Skeletal muscle cell (primary cell): ENCODE data around the gene LAMB1.
"Not testable (repeated sequence)": the region's sequence is repeated elsewhere in the genome, so short reads cannot be mapped to it uniquely, and the experiment has no call there.

Source experiments
- DNase-seq: peaks from one replicate; pipeline ENCODE4 v3.0.0-alpha.2; 2010; ENCODE audit warnings: low read depth
- H3K4me3 ChIP-seq: 2 replicates; pipeline ENCODE4 v1.5.1; 2011; ENCODE audit warnings: low read depth, mild to moderate bottlenecking, control low read depth, low read length, moderate library complexity

LAMB1 gene

DNA sequence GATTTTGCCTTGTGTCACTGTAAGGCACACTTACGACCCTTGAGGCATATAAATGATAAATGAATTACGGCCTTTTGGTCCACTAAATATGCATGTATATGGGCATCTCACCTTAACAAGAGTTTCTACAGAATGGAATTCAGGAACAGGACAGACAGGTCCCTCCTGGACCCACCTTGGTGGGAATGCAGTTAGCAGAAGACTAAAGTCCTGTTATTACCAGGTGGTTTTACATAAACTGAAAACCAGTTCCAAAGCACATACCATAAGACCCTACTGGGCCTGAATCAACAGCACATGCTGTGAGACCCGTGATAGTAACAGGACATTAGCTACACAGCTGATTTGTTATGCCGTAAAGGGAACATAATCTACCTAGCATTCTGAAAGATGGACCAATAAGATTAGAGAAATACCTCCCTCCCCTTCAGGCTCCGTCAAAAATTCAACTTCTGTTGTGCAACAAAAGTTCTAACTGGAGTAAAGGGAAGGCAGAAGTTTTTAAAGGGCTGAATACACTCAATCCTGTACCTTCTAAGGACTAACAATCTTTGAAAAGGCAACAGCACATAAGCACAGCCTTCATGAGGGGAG, 24.0 kb downstream of the LAMB1 start:
- no peak for DNase-seq
- no peak overlapping the region for H3K4me3 ChIP-seq

DNA sequence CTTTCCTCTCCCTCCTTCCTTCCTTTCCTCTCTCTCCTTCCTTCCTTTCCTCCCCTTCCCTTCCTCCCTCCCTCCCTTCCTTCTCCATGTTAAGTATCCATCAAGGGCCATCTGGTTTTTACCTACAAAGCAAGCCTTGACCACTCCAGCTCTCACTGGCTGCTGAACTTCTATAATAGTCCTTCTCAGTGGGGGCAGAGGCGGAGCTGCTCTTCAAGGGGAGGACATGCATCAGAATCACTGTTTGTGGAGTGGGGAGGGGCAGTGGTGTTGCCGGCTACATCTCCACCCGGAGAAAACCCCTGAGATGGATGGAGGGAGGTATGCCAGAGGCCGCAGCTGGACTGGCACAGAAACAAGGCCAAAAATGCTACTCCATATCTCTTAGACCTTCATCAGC, 25.9 kb downstream of the LAMB1 start:
- no peak for DNase-seq
- no peak overlapping the region for H3K4me3 ChIP-seq

DNA sequence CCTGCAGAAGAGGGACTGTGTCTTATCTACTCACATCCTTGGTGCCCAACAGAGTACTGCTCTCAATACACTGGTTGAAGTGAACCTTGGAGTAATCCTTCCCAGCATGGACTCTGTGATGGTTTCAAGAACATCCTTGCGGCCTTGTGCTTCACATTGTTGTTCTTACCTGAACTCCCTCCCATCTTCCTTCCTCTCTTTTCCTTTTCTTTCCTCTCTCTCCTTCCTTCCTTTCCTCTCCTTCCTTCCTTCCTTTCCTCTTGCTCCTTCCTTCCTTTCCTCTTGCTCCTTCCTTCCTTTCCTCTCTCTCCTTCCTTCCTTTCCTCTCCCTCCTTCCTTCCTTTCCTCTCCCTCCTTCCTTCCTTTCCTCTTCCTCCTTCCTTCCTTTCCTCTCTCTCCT, 26.3 kb downstream of the LAMB1 start:
- no peak overlapping the region for H3K4me3 ChIP-seq
- no peak for DNase-seq

DNA sequence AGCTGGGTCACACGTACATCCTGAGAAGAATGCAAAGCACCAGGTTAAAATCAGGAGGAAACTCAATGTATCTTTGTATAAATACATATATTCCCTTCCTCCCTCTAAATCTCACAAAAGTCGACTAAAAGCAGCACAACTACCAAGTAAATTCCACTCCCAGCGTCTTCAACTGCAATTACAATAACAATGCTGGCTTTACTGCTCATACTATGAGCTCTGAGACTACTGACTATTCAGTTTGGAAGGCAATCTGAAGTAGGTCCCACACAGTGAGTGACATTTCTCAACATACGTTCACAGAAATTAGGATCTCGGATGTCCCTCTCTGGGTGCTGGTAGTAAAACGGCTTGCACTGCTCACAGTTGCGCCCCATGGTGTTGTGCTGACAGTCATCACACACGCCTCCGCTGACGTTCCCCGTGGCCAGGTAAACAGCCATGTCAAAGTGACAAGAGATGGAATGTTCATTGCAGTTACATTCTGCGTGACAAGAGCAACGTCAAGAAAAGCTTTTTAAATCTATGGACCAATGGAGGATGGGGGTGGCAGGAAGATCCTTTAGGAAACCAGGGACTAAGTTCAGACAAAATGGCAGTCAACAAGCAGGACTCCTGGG, 27.5 kb downstream of the LAMB1 start:
- no peak overlapping the region for H3K4me3 ChIP-seq
- DNase-seq = no peak

DNA sequence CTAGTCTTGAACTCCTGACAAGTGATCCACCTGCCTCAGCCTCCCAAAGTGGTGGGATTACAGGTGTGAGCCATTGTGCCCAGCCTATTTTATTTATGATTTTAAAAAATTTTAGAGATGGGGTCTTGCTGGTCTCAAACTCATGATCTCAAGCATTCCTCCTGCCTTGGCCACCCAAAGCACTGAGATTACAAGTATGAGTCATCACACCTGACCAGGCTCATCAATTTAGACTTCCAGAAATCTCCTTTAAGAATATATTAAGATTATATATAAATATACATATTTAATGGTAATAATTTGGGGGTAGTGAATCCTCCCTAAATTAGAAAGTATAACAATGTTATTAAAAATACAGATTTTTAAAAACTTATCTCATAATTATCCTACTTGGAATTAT, 29.1 kb downstream of the LAMB1 start:
- no peak for DNase-seq
- H3K4me3 ChIP-seq = no peak overlapping the region

DNA sequence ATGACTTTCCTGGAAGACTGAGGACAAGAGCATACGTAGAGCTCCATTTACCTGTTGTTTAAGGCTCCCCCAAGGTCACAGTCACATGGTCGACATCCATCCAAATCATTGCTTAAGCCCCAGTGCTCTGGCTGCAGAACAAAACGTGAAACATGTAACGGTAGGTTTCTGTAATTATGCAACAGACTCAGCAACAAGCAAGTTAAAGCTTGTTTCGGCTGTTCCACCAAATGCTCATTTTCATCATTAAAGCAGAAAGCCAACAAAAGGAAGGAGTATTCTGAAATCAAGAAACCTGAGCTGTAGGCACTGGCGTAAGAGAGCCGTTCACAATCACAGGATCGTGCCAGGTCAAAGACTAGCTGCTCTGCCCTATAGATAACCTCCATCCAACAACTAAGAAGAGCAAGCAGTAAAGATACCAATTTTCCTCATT, 30.0 kb downstream of the LAMB1 start:
- H3K4me3 ChIP-seq = no peak overlapping the region
- no peak for DNase-seq

DNA sequence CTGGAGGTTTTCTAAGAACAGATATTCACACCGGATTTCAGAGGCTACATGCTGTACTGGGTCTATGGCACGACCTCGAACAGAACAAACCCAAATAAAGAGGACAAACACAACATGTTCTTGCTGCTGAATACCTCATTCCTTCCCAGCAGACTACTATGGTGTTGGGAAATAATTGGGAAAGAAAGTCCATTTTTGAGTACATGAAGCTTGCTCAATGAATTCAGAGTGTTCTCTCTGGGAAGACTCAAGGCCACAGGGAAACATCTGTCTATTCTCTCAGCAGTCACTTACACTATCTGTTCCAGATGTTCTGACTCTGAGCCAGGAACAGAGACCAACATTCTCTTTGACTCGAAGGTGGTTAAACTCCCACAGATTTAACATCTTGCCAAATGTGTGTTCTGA, 30.9 kb downstream of the LAMB1 start:
- no peak overlapping the region for H3K4me3 ChIP-seq
- peak; percentile 99 for DNase-seq

DNA sequence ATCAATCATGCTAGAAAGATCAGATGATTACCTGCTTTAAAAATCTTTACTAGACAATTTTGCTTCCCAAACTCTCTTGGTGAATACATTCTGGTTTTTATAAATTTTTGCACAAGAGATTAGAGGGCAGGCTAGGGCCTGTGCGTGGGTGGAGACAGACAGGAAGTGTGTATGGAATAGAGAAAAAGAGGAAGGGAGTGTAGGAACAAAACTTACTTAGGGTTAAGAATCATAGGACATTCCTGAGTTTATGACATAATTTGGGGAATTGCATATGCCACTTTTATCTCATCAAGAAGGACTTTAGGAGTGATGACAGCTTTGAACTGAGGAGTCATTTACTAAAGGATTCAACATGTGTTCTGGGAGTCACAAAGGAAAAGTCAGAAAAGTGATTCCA, 31.3 kb downstream of the LAMB1 start:
- peak; percentile 67 for DNase-seq
- H3K4me3 ChIP-seq = no peak overlapping the region

DNA sequence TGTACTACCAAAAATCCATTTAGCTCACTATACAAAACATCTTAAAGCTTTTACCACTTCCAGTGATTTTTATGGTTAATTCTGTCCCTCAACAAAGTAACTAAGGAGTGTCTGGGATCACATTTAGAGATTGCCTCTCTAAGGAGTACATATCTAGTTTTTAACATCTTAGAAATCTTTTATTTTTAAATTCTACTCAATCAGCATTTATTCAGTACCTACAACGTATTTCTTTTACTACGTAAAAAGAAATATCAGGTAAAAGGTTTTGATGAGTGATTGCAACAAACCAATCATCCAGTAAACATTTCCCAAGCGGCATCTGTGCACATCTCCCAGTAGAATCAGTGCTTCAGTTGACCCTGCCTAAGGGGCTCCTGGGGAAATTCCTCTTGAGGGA, 31.9 kb downstream of the LAMB1 start:
- no peak for DNase-seq
- no peak overlapping the region for H3K4me3 ChIP-seq

DNA sequence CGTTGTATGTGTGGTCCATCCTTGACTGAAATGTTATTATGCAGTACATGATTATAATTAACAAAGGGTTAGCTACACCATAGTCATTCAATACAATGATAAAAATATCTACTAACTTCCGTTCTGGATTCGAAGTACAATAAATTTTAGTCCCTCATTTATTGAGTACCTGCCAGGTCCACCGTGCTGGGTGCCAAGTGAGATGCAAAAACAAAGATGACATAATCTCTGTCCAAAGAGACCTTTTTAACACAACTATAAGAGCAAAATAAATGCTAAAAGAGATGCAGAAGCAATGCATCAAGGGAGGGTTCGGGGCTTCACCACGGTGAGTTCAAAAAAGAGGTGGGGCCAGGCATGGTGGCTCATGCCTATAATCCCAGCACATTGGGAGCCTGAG, 33.1 kb downstream of the LAMB1 start:
- H3K4me3 ChIP-seq = no peak overlapping the region
- no peak for DNase-seq

DNA sequence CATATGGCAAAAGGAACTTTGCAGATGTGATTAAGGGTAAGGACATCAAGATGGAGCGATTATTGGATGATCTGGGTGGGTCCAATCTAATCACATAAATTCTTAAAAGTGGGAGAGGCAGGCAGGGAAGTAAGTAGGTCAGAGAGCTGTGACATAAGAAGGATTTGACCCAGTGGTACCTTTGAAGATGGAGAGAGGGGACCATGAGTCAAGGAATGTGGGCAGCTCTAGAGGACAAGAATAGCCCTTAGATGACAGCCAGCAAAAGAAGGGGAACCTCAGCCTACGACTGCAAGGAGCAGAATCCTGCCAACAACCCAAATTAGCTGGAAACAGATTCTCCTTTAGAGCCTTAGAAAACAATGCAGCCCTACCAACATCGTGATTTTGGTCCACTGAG, 34.5 kb downstream of the LAMB1 start:
- no peak for DNase-seq
- H3K4me3 ChIP-seq = no peak overlapping the region

DNA sequence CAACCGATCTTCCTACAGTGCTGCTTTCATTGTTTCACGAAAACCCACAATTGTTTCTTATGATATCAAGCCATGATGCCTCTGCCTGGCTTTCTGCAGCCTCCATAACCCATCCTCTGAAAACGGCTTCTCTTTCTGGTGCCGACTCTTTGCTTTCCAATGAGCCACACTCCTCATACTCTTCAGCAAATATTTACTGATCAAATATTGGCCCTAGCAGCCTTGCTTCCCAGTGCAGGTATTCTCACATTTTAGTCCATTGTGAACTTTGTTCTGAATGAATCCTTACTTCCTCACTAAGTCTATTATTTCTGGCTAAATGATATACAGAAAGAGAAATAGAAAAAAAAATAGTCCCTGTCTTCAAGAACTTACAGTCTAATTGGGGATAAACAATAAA, 35.5 kb downstream of the LAMB1 start:
- DNase-seq = no peak

DNA sequence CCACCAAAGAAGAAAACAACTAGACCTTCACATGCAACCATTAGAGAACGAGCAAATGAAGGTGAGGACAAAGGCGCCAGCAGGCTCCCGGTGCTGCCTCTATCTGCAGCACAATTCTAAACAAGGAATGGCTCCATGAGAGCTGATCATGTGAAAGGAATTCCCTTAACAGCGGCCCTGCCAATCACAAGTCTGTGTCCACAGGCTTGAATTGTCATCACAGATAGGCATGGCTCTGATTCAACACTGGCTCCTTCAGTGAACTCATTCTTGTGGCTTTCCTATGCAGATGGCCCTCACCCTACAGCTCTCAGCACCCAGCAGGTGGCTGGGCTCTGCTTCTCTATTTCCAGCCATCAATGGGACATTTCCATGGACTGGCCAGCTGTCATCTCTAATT, 36.2 kb downstream of the LAMB1 start:
- peak; percentile 75 for DNase-seq
- H3K4me3 ChIP-seq = no peak overlapping the region

More for the DNA sequence above, 35.5 kb downstream of the LAMB1 start:
- H3K4me3 ChIP-seq = no peak overlapping the region

DNA sequence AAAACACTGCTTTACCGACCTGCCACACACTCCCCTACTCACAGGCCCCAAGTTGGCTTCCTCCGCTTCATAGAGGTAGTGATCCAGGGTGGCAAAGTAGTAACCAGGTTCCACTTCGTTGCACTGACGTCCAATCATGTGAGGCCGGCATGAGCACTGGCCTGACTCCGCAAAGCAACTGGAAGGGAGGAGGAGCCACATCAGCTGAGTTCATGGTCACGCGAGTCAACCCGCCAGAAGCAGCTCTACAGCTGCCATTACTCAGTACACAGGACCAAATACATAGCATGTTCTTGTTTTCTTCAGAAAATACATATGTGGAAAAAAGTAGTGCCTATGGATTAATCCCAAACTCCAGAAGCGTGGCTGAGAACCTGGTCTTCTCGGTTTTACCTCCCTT, 38.5 kb downstream of the LAMB1 start:
- no peak for DNase-seq
- H3K4me3 ChIP-seq = no peak overlapping the region

DNA sequence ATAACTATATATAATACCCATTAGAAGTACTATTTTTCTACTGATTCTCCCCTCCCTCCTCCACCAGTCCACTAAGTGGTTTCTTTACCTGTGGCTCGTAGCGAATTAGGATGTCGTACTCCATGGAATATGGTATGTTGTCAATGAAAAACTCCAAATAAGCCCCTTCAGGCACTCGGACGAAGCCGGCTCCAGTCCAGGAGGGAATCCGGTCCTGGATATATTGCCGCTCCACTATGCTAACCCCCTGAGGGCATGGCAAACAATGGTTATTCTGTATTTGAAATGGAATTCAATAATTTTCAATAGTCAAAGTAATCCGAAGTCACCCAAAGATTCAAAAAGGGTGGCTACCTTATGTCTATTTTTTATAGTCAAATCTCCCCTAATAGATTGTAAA, 40.1 kb downstream of the LAMB1 start:
- no peak for DNase-seq
- H3K4me3 ChIP-seq = no peak overlapping the region

DNA sequence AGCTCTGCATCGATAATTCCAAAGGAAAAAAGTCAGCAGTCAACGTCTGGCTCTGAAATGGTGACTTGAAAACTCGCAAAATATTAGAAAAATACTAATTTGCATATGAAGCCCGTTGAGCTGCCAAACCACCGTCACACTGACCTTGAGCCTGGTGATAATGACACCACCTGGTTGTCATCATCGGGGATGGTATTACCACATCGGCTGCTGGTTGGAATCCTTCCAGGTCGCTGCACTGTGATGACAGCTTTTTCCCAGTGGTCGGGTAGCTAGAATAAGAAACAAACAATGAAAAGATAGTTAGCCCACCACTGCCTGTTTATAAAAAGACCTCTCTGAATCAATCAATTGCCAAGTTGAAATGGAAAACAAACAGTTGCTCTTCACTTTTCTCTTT, 41.6 kb downstream of the LAMB1 start:
- no peak overlapping the region for H3K4me3 ChIP-seq
- no peak for DNase-seq

DNA sequence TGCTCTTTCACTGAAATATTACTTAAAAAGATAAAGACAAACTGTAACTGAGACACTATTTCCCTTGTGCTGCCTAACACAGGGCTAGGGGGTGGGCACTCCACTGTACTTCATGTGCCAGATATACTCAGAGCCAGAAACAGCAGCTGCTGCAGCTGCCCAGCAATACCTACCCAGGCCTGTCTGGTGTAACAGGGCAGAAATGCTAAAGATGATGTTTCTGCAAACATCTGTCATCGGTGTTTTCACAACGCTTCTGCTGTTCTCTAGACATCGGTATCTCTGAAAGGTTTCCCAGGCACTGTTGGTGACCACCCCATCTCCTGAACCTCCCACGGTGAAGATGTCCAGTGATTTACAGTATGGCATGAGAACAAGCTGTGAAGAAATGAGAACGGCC, 42.7 kb downstream of the LAMB1 start:
- peak; percentile 38 for DNase-seq

DNA sequence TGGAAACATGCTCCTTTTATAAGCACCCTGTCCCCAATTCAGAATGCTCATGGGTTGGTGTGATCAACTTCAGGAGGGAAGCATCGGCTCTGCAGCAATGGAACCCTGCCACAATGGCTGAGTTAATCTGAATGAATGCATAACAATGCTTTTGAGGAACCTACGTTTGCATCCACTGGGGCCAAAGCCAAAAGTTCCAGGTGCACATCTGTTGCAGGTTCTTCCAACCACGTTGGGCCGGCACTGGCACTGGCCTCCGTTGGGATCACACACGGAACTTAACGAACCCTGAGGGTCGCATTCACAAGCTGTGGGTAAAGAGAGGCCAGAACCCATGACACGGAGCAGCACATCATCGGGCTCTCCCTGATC, 43.4 kb downstream of the LAMB1 start:
- H3K4me3 ChIP-seq = no peak overlapping the region
- no peak for DNase-seq

More for the DNA sequence above, 42.7 kb downstream of the LAMB1 start:
- no peak overlapping the region for H3K4me3 ChIP-seq

DNA sequence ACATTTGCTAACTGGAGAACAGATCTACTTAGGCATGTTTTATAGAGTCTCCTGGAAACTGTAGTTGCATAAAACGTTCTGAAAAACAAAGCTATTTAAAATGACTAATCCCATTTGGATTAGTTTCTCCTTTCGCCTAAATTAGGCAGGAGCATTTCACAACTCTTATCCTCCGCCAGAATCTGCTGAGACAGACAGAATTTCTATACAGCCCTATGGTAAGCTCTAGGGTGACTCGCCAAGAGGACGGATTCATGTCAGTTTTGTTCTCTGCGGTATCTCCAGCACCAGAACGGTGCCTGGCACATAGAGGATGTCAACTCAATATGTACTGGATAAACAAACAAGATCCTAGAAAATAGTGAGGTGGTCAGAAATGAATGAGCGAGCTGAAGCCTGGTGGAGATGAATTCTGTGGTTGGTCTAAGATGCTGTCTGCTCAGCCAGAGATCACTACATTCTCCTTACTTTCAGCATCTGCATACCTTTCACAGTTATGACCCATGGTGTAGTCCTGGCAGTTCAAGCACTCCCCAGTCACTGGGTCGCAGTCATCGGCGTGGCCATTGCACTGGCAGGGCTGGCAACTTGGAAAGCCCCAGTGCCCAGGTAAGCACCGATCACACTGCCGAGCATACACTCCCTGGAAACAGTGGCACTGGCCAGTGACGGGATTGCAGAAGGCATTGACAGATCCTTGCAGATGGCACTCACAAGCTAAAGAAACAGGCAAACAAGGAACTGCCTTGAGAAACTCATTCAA, 44.0 kb downstream of the LAMB1 start:
- DNase-seq = peak; percentile 90
- no peak overlapping the region for H3K4me3 ChIP-seq

DNA sequence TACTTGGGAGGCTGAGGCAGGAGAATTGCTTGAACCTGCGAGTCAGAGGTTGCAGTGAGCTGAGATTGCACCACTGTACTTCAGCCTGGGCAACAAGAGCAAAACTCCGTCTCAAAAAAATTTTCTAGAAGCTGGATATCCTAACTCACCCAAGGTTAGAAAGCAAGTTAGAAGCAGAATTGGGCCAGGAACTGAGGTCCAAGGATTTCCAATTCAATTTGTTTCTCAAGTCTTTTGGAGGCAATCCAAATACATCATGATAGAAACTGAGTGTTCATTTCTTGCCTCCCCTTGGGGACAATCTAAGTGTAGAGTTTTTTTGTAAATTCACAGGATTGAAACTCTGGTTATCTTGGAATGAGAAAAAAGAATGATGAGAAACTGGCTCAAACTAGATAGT, 45.5 kb downstream of the LAMB1 start:
- no peak overlapping the region for H3K4me3 ChIP-seq
- no peak for DNase-seq

DNA sequence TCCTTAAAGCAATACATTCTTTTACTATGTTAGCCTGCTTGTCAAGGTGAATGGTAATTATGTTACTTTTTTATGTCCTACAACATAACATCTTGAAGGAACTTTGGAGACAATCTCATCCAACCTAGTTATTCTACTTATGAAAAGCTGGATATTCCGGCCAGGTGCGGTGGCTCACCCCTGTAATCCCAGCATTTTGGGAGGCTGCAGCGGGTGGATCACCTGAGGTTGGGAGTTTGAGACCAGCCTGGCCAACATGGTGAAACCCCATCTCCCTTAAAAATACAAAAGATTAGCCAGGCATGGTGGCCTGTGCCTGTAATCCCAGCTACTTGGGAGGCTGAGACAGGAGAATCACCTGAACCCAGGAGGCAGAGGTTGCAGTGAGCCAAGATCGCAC, 46.0 kb downstream of the LAMB1 start:
- not testable (repeated sequence) for H3K4me3 ChIP-seq, DNase-seq
